BLaER1 treated with 17β-estradiol and CSF1 and Interleukin-3, amounts not matched to agents 10 nM and 100 nM (cell line): ENCODE data around the gene NFKB2.

Experiments
- H3K27ac ChIP-seq, 11 experiments: shearing (Covaris generic); formaldehyde crosslinking; 2 replicates each; pipeline ENCODE4 v1.8.1; 2022
- H3K27me3 ChIP-seq, 11 experiments: shearing (Covaris generic); formaldehyde crosslinking; 2 replicates each; pipeline ENCODE4 v1.8.1; 2022
- H3K36me3 ChIP-seq, 11 experiments: shearing (Covaris generic); formaldehyde crosslinking; 2 replicates each; pipeline ENCODE4 v1.8.1; 2022
- H3K4me1 ChIP-seq, 10 experiments: shearing (Covaris generic); formaldehyde crosslinking; 2 replicates each; pipeline ENCODE4 v1.8.1; 2022
- H3K4me2 ChIP-seq, 11 experiments: shearing (Covaris generic); formaldehyde crosslinking; 2 replicates each; pipeline ENCODE4 v1.8.1; 2022
- H3K4me3 ChIP-seq, 10 experiments: shearing (Covaris generic); formaldehyde crosslinking; 2 replicates each; pipeline ENCODE4 v1.8.1; 2022
- H3K9ac ChIP-seq, 11 experiments: shearing (Covaris generic); formaldehyde crosslinking; 2 replicates each; pipeline ENCODE4 v1.8.1; 2022
- H3K9me3 ChIP-seq, 11 experiments: shearing (Covaris generic); formaldehyde crosslinking; replicated peaks in 1 of 11; 2 replicates each; pipeline ENCODE4 v1.8.1; 2022
- H4K20me1 ChIP-seq, 11 experiments: shearing (Covaris generic); formaldehyde crosslinking; 2 replicates each; pipeline ENCODE4 v1.8.1; 2022
- Cebpa-rat ChIP-seq, 11 experiments: shearing (Covaris generic); IDR thresholded peaks; 2 replicates each; pipeline ENCODE4 v1.8.1; 2022

The NFKB2 gene

GRCh38 chr10:102403115-102403514 lies 7.6 kb downstream of the NFKB2 start:
- Histone ChIP-seq H3K27ac (no peak overlapping the region), H3K27me3 (peaks cover 7 to 16% (median 10%) of the 10 kb centered on the region in 11 experiments), H3K9me3 (no peaks in the 10 kb centered on the region), H3K4me3 (no peak overlapping the region), H4K20me1 (peaks cover 0 to 80% (median 22%) of the 10 kb centered on the region in 11 experiments; a peak in 15 of 22 replicates), H3K4me2 (no peak overlapping the region), H3K4me1 (peaks cover 16 to 30% (median 20%) of the 10 kb centered on the region in 10 experiments), H3K9ac (no peak overlapping the region), H3K36me3 (peaks cover 10 to 53% (median 30%) of the 10 kb centered on the region in 11 experiments; a peak in 21 of 22 replicates)
- no peak for TF ChIP-seq Cebpa-rat (IDR thresholded peaks at IDR 0.05)

- Histone ChIP-seq H4K20me1 (peaks cover 0 to 69% (median 17%) of the 10 kb centered on the region in 11 experiments; a peak in 15 of 22 replicates), H3K4me2 (no peak overlapping the region), H3K36me3 (peaks cover 9 to 41% (median 25%) of the 10 kb centered on the region in 11 experiments; a peak in 18 of 22 replicates), H3K27me3 (peaks cover 21 to 30% (median 25%) of the 10 kb centered on the region in 11 experiments), H3K4me3 (no peak overlapping the region), H3K4me1 (peaks cover 5 to 18% (median 8%) of the 10 kb centered on the region in 10 experiments), H3K27ac (no peak overlapping the region), H3K9me3 (no peaks in the 10 kb centered on the region), H3K9ac (no peak overlapping the region)
- TF ChIP-seq Cebpa-rat (IDR thresholded peaks at IDR 0.05), result no peak
Measured at GRCh38 chr10:102404361-102405107, 9.0 kb downstream of the NFKB2 start.

DNA sequence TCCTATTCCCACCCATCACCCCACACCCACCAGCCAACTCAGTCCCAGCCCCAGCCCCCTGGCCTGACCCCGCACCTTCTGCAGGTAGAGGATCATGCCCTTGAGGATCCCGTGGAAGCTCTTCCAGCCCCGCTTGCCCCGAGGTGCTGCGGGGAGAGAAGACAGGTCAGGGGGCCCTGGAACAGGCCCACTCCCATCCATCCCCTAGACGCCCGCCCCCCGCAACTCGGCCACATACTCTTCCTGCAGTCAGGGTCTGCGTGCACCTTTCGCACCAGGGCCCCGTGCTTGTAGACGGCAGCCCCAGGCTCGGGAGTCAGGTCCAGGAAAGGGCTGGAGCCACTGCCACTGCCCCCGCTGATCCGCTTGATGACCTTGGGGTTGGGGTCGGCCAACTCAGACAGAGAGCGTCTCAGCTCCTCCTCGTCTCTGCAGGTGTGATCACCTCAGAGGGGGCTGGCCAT lies 9.6 kb downstream of the NFKB2 start:
- no peak overlapping the region for H3K27ac ChIP-seq
- peaks cover 27 to 36% (median 31%) of the 10 kb centered on the region in 11 experiments for H3K27me3 ChIP-seq
- peaks cover 0 to 12% (median 2%) of the 10 kb centered on the region in 10 experiments; a peak in 15 of 20 replicates for H3K4me1 ChIP-seq
- H4K20me1 ChIP-seq, result peaks cover 0 to 63% (median 14%) of the 10 kb centered on the region in 11 experiments; a peak in 15 of 22 replicates
- H3K36me3 ChIP-seq, result peaks cover 9 to 35% (median 23%) of the 10 kb centered on the region in 11 experiments; a peak in 18 of 22 replicates
- no peaks in the 10 kb centered on the region for H3K9me3 ChIP-seq
- no peak for TF ChIP-seq Cebpa-rat (IDR thresholded peaks at IDR 0.05)
- no peak overlapping the region for H3K9ac ChIP-seq
- no peak overlapping the region for H3K4me2 ChIP-seq
- no peak overlapping the region for H3K4me3 ChIP-seq

- Histone ChIP-seq H3K4me1 (peaks cover 0 to 10% (median 0%) of the 10 kb centered on the region in 10 experiments; a peak in 6 of 20 replicates), H3K27me3 (peaks cover 32 to 41% (median 36%) of the 10 kb centered on the region in 11 experiments), H3K4me2 (no peak overlapping the region), H3K9me3 (no peaks in the 10 kb centered on the region), H3K27ac (no peak overlapping the region), H4K20me1 (peaks cover 0 to 58% (median 13%) of the 10 kb centered on the region in 11 experiments; a peak in 16 of 22 replicates), H3K4me3 (no peak overlapping the region), H3K9ac (no peak overlapping the region), H3K36me3 (peaks cover 6 to 30% (median 18%) of the 10 kb centered on the region in 11 experiments; a peak in 18 of 22 replicates)
- TF ChIP-seq Cebpa-rat (IDR thresholded peaks at IDR 0.05), result no peak
Measured at GRCh38 chr10:102405632-102406031, 10.1 kb downstream of the NFKB2 start.

GRCh38 chr10:102406815-102407214 lies 11.3 kb downstream of the NFKB2 start:
- Histone ChIP-seq H3K4me2 (no peak overlapping the region), H4K20me1 (peaks cover 0 to 54% (median 13%) of the 10 kb centered on the region in 11 experiments; a peak in 15 of 22 replicates), H3K36me3 (peaks cover 1 to 19% (median 7%) of the 10 kb centered on the region in 11 experiments; a peak in 17 of 22 replicates), H3K9ac (no peak overlapping the region), H3K27ac (no peak overlapping the region), H3K9me3 (no peaks in the 10 kb centered on the region), H3K27me3 (peaks cover 44 to 53% (median 47%) of the 10 kb centered on the region in 11 experiments), H3K4me1 (peaks cover 0 to 10% (median 0%) of the 10 kb centered on the region in 10 experiments; a peak in 6 of 20 replicates), H3K4me3 (no peak overlapping the region)
- no peak for TF ChIP-seq Cebpa-rat (IDR thresholded peaks at IDR 0.05)

GRCh38 chr10:102407425-102408130 lies 12.1 kb downstream of the NFKB2 start:
- H3K4me2 ChIP-seq, result peak overlapping the region in 1 of 11 experiments; percentile 37; a peak in 3 of 22 replicates
- H3K4me1 ChIP-seq, result peaks cover 0 to 10% (median 1%) of the 10 kb centered on the region in 10 experiments; a peak in 11 of 20 replicates
- H3K9ac ChIP-seq, result no peak overlapping the region
- peaks cover 0 to 11% (median 0%) of the 10 kb centered on the region in 11 experiments; a peak in 6 of 22 replicates for H3K36me3 ChIP-seq
- no peak overlapping the region for H3K4me3 ChIP-seq
- H3K27ac ChIP-seq, result no peak overlapping the region
- H4K20me1 ChIP-seq, result peaks cover 0 to 54% (median 10%) of the 10 kb centered on the region in 11 experiments; a peak in 15 of 22 replicates
- peaks cover 51 to 60% (median 55%) of the 10 kb centered on the region in 11 experiments for H3K27me3 ChIP-seq
- no peak for TF ChIP-seq Cebpa-rat (IDR thresholded peaks at IDR 0.05)
- H3K9me3 ChIP-seq, result no peaks in the 10 kb centered on the region

- Histone ChIP-seq H3K4me3 (no peak overlapping the region), H3K27me3 (peaks cover 56 to 67% (median 61%) of the 10 kb centered on the region in 11 experiments)
Measured at GRCh38 chr10:102408131-102408727, 12.7 kb downstream of the NFKB2 start.

More at GRCh38 chr10:102408131-102408727, 12.7 kb downstream of the NFKB2 start:
- no peak for TF ChIP-seq Cebpa-rat (IDR thresholded peaks at IDR 0.05)
- H3K36me3 ChIP-seq, result peaks cover 0 to 5% (median 0%) of the 10 kb centered on the region in 11 experiments; a peak in 4 of 22 replicates
- H3K9ac ChIP-seq, result no peak overlapping the region
- H4K20me1 ChIP-seq, result peaks cover 0 to 56% (median 5%) of the 10 kb centered on the region in 11 experiments; a peak in 15 of 22 replicates
- no peaks in the 10 kb centered on the region for H3K9me3 ChIP-seq
- H3K27ac ChIP-seq, result no peak overlapping the region
- H3K4me2 ChIP-seq, result no peak overlapping the region; a peak in 1 of 22 replicates
- H3K4me1 ChIP-seq, result peaks cover 6 to 14% (median 8%) of the 10 kb centered on the region in 10 experiments; a peak in 19 of 20 replicates
